AG04450 (cell line): ENCODE measurements around the gene ASIC2. TPM values are rescaled to one million over a fixed set of nuclear protein-coding genes. Genes with fewer than 3 reads are reported as not detected.

Source experiments
- CTCF ChIA-PET: fragments of 300-600, 350-600 bp; formaldehyde crosslinking; extraction: SDS; loops from one replicate; lab custom pipeline; 2022; ENCODE audit warnings: antibody characterized with exemption, inconsistent platforms; lab: Charles Lee
- POLR2A ChIA-PET: fragments of 350-600 bp; formaldehyde crosslinking; extraction: SDS; loops from one replicate; lab custom pipeline; 2021; ENCODE audit warnings: antibody characterized with exemption, inconsistent platforms; lab: Yijun Ruan, JAX
- DNase-seq: peaks from one replicate; pipeline ENCODE4 v3.0.0-alpha.2; 2011; ENCODE audit warnings: low read depth, low spot score
- H3K27ac ChIP-seq: one replicate; pipeline ENCODE4 v1.5.1; 2012; ENCODE audit warnings: low read depth, low read length, control low read depth
- H3K27me3 ChIP-seq: one replicate; pipeline ENCODE4 v1.6.0; 2012; ENCODE audit warnings: low read length; ENCODE audit not compliant: control insufficient read depth, insufficient read depth
- H3K4me3 ChIP-seq: 2 replicates; pipeline ENCODE4 v1.5.1; 2011; ENCODE audit warnings: mild to moderate bottlenecking, low read depth, low read length, control low read depth
- H3K9me3 ChIP-seq: 2 replicates; pipeline ENCODE4 v1.5.1; 2012; ENCODE audit warnings: low read length; ENCODE audit not compliant: control insufficient read depth, insufficient read depth
- polyA plus RNA-seq: library from polyadenylated mRNA; depleted of rRNA; stranded (reverse); fragments of >200 nt; gene quantifications from 2 replicates; pipeline ENCODE4 v1.2.3, GENCODE V29; 2011
- TF ChIP-seq, protein P1 (sequence below): IDR thresholded peaks from 2 replicates; pipeline ENCODE4 v1.5.1; 2011; ENCODE audit warnings: low read depth, low read length, control low read depth, inconsistent platforms

Gene ASIC2
- polyA plus RNA-seq, 1 experiment = 0.19 TPM

- Histone ChIP-seq H3K4me3 (peak overlapping the region; percentile 54), H3K9me3 (peaks cover 3% of the 10 kb centered on the region; the same call in 1 of the 2 replicates), H3K27me3 (peaks cover 27% of the 10 kb centered on the region), H3K27ac (no peak overlapping the region)
- TF ChIP-seq, protein P1, sequence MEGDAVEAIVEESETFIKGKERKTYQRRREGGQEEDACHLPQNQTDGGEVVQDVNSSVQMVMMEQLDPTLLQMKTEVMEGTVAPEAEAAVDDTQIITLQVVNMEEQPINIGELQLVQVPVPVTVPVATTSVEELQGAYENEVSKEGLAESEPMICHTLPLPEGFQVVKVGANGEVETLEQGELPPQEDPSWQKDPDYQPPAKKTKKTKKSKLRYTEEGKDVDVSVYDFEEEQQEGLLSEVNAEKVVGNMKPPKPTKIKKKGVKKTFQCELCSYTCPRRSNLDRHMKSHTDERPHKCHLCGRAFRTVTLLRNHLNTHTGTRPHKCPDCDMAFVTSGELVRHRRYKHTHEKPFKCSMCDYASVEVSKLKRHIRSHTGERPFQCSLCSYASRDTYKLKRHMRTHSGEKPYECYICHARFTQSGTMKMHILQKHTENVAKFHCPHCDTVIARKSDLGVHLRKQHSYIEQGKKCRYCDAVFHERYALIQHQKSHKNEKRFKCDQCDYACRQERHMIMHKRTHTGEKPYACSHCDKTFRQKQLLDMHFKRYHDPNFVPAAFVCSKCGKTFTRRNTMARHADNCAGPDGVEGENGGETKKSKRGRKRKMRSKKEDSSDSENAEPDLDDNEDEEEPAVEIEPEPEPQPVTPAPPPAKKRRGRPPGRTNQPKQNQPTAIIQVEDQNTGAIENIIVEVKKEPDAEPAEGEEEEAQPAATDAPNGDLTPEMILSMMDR = no peak
- POLR2A ChIA-PET = no interaction called here
- CTCF ChIA-PET = interaction anchor here (0.6 to 1.8 kb wide), 6 partner anchors 23 to 495 kb away, joined by 3 to 6 read pairs (median 3); no protein-coding TSS in a partner anchor
- DNase-seq = no peak
These were observed 1.6 kb downstream of the ASIC2 start for GRCh38 chr17:33291248-33292200.

- ChIA-PET CTCF (interaction anchor here (0.6 kb wide), 1 partner anchor 1072 kb away, joined by 3 read pairs; no protein-coding TSS in a partner anchor), POLR2A (no interaction called here)
- Histone ChIP-seq H3K27me3 (peaks cover 20% of the 10 kb centered on the region), H3K27ac (no peak overlapping the region), H3K9me3 (peaks cover 3% of the 10 kb centered on the region; the same call in 1 of the 2 replicates), H3K4me3 (no peak overlapping the region)
- no peak for DNase-seq
- TF ChIP-seq, protein P1 = no peak
These were observed 2.8 kb downstream of the ASIC2 start for GRCh38 chr17:33290253-33290652.

GRCh38 chr17:33288954-33289353 lies 4.1 kb downstream of the ASIC2 start:
- CTCF ChIA-PET = interaction anchor here (1.6 kb wide), 1 partner anchor 251 kb away, joined by 3 read pairs; no protein-coding TSS in a partner anchor
- POLR2A ChIA-PET = no interaction called here
- no peak overlapping the region for H3K27ac ChIP-seq
- peaks cover 15% of the 10 kb centered on the region for H3K27me3 ChIP-seq
- H3K4me3 ChIP-seq = no peak overlapping the region
- TF ChIP-seq, protein P1 = no peak
- no peak for DNase-seq
- peaks cover 3% of the 10 kb centered on the region; the same call in 1 of the 2 replicates for H3K9me3 ChIP-seq

- DNase-seq = no peak
- Histone ChIP-seq H3K4me3 (no peak overlapping the region), H3K27ac (no peak overlapping the region), H3K9me3 (no peaks in the 10 kb centered on the region; the same call in 1 of the 2 replicates), H3K27me3 (no peaks in the 10 kb centered on the region)
- ChIA-PET POLR2A (no interaction called here), CTCF (no interaction called here)
- TF ChIP-seq, protein P1 = no peak
These were observed 5.9 kb downstream of the ASIC2 start for GRCh38 chr17:33287096-33287725.
